ENCODE measurements around the gene ACVR2B.

Gene ACVR2B

GRCh38 chr3:38524141-38524739 is 70.5 kb downstream of the ACVR2B start:
- no peak for DNase-seq (ENCODE audit: low spot score)
- FAIRE-seq: no peak

DNA sequence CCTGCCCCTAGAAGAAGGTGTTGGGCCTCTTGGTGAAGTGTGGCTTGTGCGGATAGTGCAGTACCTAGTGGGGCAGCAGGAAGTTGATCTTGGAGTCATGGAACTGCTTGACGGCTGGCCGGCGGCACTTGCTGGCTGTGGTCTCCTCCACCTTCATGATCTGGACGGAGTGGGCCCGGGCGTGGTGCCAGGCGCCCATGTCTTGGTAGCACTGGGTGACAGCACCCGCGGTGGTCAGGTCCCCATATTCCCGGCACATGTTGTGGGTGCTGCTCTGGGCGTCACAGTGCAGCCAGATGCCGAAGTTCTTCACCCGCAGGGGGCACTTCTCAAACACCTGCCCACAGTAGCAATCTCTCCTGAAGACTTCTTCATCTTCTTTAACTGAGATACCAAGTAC is 73.1 kb downstream of the ACVR2B start:
- DNase-seq (ENCODE audit: low spot score) (no peak), FAIRE-seq (no peak)

DNA sequence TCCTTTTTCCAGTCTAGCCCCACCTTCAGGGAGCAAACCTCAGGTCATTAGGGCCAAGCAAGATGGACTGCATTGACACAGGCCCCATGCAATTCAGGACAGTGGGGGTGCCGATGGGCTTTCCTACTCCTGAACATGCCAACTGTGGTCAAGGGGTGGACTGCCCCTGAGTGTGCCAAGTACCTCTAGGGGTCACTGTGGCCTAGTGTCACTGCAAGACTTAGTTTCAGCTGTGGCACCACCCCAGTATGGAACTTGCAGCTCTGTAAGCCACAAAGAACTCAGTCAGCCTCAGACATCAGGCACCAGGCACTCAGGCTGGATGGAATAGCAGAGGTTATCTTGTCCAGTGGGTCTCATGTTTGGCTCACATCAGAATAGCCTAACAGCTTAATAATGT is 74.8 kb downstream of the ACVR2B start:
- DNase-seq (ENCODE audit: low spot score): no peak
- FAIRE-seq: peak; percentile 40

DNA sequence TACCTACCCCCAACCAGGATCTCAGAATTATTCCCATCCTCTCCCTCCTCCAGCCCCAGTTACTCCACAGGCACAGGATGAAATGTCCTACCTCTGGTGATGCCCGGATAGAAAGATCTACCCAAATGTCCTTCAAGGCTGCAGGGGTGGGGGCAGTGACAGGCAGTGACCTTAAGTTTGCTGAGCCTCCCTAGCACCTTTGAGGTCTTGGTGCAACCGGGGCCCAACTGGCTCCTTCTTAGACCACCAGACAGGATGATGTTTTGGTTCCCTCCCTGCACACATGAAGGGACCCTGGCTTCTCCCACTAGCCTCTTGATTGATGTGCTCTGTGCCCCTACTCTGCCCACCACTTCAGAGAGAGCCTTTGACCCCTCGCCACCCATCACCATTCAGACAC is 78.8 kb downstream of the ACVR2B start:
- no peak for DNase-seq (ENCODE audit: low spot score)
- FAIRE-seq: no peak

DNA sequence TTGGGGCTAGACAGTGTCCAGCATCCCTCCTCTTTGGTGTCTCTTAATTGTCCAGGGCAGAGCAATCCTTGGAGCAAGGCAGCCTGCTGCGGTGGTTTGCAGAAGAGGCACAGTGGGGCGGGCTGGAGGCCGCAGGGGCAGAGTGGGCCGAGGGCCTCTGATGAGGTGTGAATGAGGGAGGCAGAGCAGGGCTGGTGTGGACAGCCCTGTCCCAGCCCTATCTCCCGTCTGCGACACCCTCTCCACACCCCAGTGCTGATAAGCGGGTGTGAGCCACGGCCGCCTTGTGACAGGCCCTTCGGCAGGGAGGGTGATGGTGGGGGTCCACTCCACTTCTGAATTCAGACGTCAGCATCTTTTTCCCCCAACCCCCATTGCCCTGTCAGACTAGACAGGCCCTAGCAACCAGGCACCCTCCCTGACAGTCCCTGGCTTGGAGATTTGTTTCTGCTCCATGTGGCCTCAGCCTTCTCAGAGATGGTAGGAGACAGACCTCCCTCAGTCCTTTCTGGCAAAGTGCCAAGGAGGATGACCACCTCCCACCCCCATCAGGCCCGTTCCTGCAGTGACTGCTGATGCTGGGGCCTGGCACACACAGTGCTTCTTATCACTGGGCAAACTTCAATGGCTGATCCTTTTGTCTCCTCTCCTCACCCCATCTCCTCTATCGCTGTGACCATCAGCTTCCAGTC is 79.7 kb downstream of the ACVR2B start:
- no peak for FAIRE-seq
- DNase-seq (ENCODE audit: low spot score): no peak

GRCh38 chr3:38534180-38534579 is 80.5 kb downstream of the ACVR2B start:
- DNase-seq (ENCODE audit: low spot score): no peak
- FAIRE-seq: no peak

DNA sequence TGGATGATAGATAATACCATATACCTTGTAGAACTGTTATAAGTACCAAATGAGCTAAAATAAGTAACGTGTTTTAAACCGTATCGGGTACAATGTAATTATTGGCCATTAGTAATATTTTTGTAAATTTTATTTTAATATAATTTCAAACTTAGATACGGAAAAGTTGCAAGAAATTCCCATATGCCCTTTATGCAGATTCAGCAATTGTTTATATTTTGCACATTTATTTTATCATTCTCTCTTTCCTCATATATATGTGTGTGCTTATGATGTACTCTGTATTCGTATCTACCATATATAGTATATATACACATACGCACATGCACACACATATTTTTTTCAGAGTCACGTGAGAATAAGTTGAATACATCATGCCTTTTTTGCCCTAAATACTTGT is 80.9 kb downstream of the ACVR2B start:
- no peak for FAIRE-seq
- no peak for DNase-seq (ENCODE audit: low spot score)

- DNase-seq (ENCODE audit: low spot score): no peak
- no peak for FAIRE-seq
Measured at GRCh38 chr3:38536671-38537070, 83.0 kb downstream of the ACVR2B start.

- no peak for FAIRE-seq
- DNase-seq (ENCODE audit: low spot score): no peak
Measured at GRCh38 chr3:38538773-38539353, 85.2 kb downstream of the ACVR2B start.

GRCh38 chr3:38541806-38542205 is 88.1 kb downstream of the ACVR2B start:
- DNase-seq (ENCODE audit: low spot score) (no peak), FAIRE-seq (no peak)

Measured in urothelium cell line (cell line).